HCT116 (cell line): ENCODE results near the gene YY1. TPM values are rescaled to one million over a fixed set of nuclear protein-coding genes. Genes with fewer than 3 reads are reported as not detected.

Experiments used
- ATAC-seq: fragments of 200-7000 bp; cut with Tn5 transposase; 2 replicates; pipeline ENCODE4 v1.9.1; 2020; ENCODE audit warnings: mild to moderate bottlenecking, moderate library complexity
- BruUV-seq: library from RNA; stranded (reverse); fragments of 400-500 nt; replicated peaks from 2 replicates; lab custom pipeline; 2021; lab: Mats Ljungman, UMichigan
- CTCF ChIA-PET: fragments of 300-600 bp; sonication (Branson Sonifier 250); formaldehyde crosslinking; loops from one replicate; lab custom pipeline; 2021; ENCODE audit warnings: antibody characterized with exemption; lab: Charles Lee
- POLR2A ChIA-PET: fragments of 300-600, 350-600 bp; sonication (Branson Sonifier 250); formaldehyde crosslinking; loops from one replicate; lab custom pipeline; 2021; ENCODE audit warnings: antibody characterized with exemption; lab: Charles Lee
- RAD21 ChIA-PET, 2 experiments: fragments of 300-600 bp; sonication (Branson Sonifier 250); formaldehyde crosslinking; loops; one replicate each; lab custom pipeline; 2023; ENCODE audit warnings: low total read pairs in 2 of 2; ENCODE audit not compliant: uncharacterized antibody in 2 of 2, unreplicated experiment in 2 of 2, low non-redundant PET in 1 of 2; lab: Charles Lee
- DNase-seq: peaks from one replicate; pipeline ENCODE4 v3.0.0-alpha.2; 2010; ENCODE audit warnings: low read depth, low spot score
- H2AFZ ChIP-seq: fragments of 200-600 bp; shearing (Covaris generic), sonication (generic); 2 replicates; pipeline ENCODE4 v1.6.1; 2017; ENCODE audit warnings: low read depth, mixed run types, mixed read lengths, antibody characterized with exemption, low read length; ENCODE audit not compliant: poor library complexity, severe bottlenecking
- H3K27ac ChIP-seq: 2 replicates; pipeline ENCODE4 v1.5.1; 2012; ENCODE audit warnings: low read depth, low read length
- H3K27me3 ChIP-seq: fragments of 200-600 bp; sonication (generic); 2 replicates; pipeline ENCODE4 v1.6.1; 2016; ENCODE audit warnings: mixed run types, low read length, mixed read lengths; ENCODE audit not compliant: insufficient read depth
- H3K36me3 ChIP-seq, 2 experiments: fragments of 200-500 bp in 1 of 2; fragments of 200-600 bp in 1 of 2; sonication (Bioruptor generic) in 1 of 2; sonication (generic) in 1 of 2; 2 replicates each; pipeline versions ENCODE4 v1.5.1 to v1.6.1; 2014 to 2016; ENCODE audit warnings: low read length in 2 of 2, inconsistent platforms in 1 of 2, mixed read lengths in 1 of 2, mixed run types in 1 of 2; ENCODE audit not compliant: insufficient read depth in 2 of 2, control insufficient read depth in 1 of 2
- H3K4me1 ChIP-seq, 2 experiments: fragments of 200-600 bp in 1 of 2; sonication (generic) in 1 of 2; 2 replicates each; pipeline versions ENCODE4 v1.5.1 to v1.6.1; 2012 to 2017; ENCODE audit warnings: low read length in 2 of 2, inconsistent platforms in 1 of 2, mild to moderate bottlenecking in 1 of 2, mixed read lengths in 1 of 2, mixed run types in 1 of 2, moderate library complexity in 1 of 2; ENCODE audit not compliant: insufficient read depth in 2 of 2, control insufficient read depth in 1 of 2
- H3K4me2 ChIP-seq: fragments of 200-600 bp; sonication (generic); 2 replicates; pipeline ENCODE4 v1.6.1; 2017; ENCODE audit warnings: mixed run types, low read length, mixed read lengths
- H3K4me3 ChIP-seq, 2 experiments: fragments of 200-600 bp in 1 of 2; sonication (generic) in 1 of 2; replicated peaks in 1 of 2; 2 replicates each; pipeline ENCODE4 v1.5.1; 2011 to 2016; ENCODE audit warnings: low read length in 2 of 2, control low read depth in 1 of 2, low read depth in 1 of 2, mild to moderate bottlenecking in 1 of 2, mixed read lengths in 1 of 2, mixed run types in 1 of 2
- H3K79me2 ChIP-seq: fragments of 200-600 bp; sonication (generic); 2 replicates; pipeline ENCODE4 v1.6.1; 2017; ENCODE audit warnings: mild to moderate bottlenecking, mixed run types, low read length, moderate library complexity, mixed read lengths; ENCODE audit not compliant: insufficient read depth
- H3K9ac ChIP-seq: fragments of 200-600 bp; sonication (generic); 2 replicates; pipeline ENCODE4 v1.6.1; 2016; ENCODE audit warnings: low read length, mixed read lengths
- H3K9me2 ChIP-seq: fragments of 200-600 bp; sonication (generic), shearing (Covaris generic); 2 replicates; pipeline ENCODE4 v1.6.1; 2017; ENCODE audit warnings: mixed run types, mild to moderate bottlenecking, moderate library complexity; ENCODE audit not compliant: insufficient read depth
- H3K9me3 ChIP-seq, 2 experiments: fragments of 200-500 bp in 1 of 2; fragments of 200-600 bp in 1 of 2; sonication (Bioruptor generic) in 1 of 2; sonication (generic) in 1 of 2; 2 replicates each; pipeline ENCODE4 v1.6.1; 2014 to 2017; ENCODE audit warnings: low read length in 2 of 2, mixed read lengths in 2 of 2, inconsistent platforms in 1 of 2, low read depth in 1 of 2, mild to moderate bottlenecking in 1 of 2, mixed run types in 1 of 2, moderate library complexity in 1 of 2; ENCODE audit not compliant: control insufficient read depth in 1 of 2, insufficient read depth in 1 of 2
- H4K20me1 ChIP-seq: fragments of 200-600 bp; sonication (generic), shearing (Covaris generic); 2 replicates; pipeline ENCODE4 v1.6.1; 2017; ENCODE audit warnings: mixed run types, mild to moderate bottlenecking, moderate library complexity; ENCODE audit not compliant: insufficient read depth
- ATF3 ChIP-seq: IDR thresholded peaks from 2 replicates; pipeline ENCODE4 v1.6.1; 2012
- CTCF ChIP-seq, 3 experiments: fragments of 200-600 bp in 1 of 3; sonication (generic) in 1 of 3; IDR thresholded peaks in 2 of 3; conservative IDR thresholded peaks in 1 of 3; 2 replicates each; pipeline ENCODE4 v1.5.1; 2012 to 2017; ENCODE audit warnings: low read depth in 2 of 3, low read length in 2 of 3, antibody characterized with exemption in 1 of 3, borderline replicate concordance in 1 of 3, control low read depth in 1 of 3, mild to moderate bottlenecking in 1 of 3, mixed read lengths in 1 of 3, mixed run types in 1 of 3, moderate library complexity in 1 of 3; ENCODE audit not compliant: insufficient read depth in 1 of 3
- EGR1 ChIP-seq: IDR thresholded peaks from 2 replicates; pipeline ENCODE4 v1.6.1; 2012; ENCODE audit warnings: low read depth
- ELF1 ChIP-seq: IDR thresholded peaks from 2 replicates; pipeline ENCODE4 v1.6.1; 2012; ENCODE audit warnings: low read depth, borderline replicate concordance
- EZH2phosphoT487 ChIP-seq: fragments of 200-600 bp; IDR thresholded peaks from 2 replicates; pipeline ENCODE4 v1.6.1; 2018; ENCODE audit warnings: antibody characterized with exemption, borderline replicate concordance
- FOSL1 ChIP-seq: IDR thresholded peaks from 2 replicates; pipeline ENCODE4 v1.6.1; 2012; ENCODE audit warnings: low read depth
- JUND ChIP-seq: IDR thresholded peaks from 2 replicates; pipeline ENCODE4 v1.6.1; 2012
- POLR2A ChIP-seq: IDR thresholded peaks from 2 replicates; pipeline ENCODE4 v1.7.0; 2011; ENCODE audit warnings: borderline replicate concordance; ENCODE audit not compliant: insufficient read depth, insufficient read length; ENCODE audit errors: extremely low read depth
- POLR2AphosphoS5 ChIP-seq: IDR thresholded peaks from 2 replicates; pipeline ENCODE4 v1.6.1; 2011; ENCODE audit warnings: mild to moderate bottlenecking, low read depth, low read length, moderate library complexity
- RAD21 ChIP-seq: IDR thresholded peaks from 2 replicates; pipeline ENCODE4 v1.6.1; 2012; ENCODE audit warnings: low read depth, mild to moderate bottlenecking
- SIN3A ChIP-seq: IDR thresholded peaks from 2 replicates; pipeline ENCODE4 v1.6.1; 2012; ENCODE audit warnings: low read depth
- SP1 ChIP-seq: IDR thresholded peaks from 2 replicates; pipeline ENCODE4 v1.6.1; 2012; ENCODE audit warnings: low read depth
- SRF ChIP-seq: IDR thresholded peaks from 2 replicates; pipeline ENCODE4 v1.6.1; 2012; ENCODE audit warnings: low read depth
- TCF7L2 ChIP-seq: IDR thresholded peaks from 2 replicates; pipeline ENCODE4 v1.7.0; 2011; ENCODE audit warnings: borderline replicate concordance, inconsistent platforms; ENCODE audit not compliant: insufficient read depth, insufficient read length; ENCODE audit errors: extremely low read depth
- ZFX ChIP-seq: fragments of 450-650 bp; IDR thresholded peaks from 2 replicates; pipeline ENCODE4 v1.6.1; 2017
- ZNF274 ChIP-seq: fragments of 200-500 bp; sonication (Bioruptor generic); IDR thresholded peaks from 2 replicates; pipeline ENCODE4 v1.6.1; 2014; ENCODE audit warnings: mild to moderate bottlenecking, low read depth, low read length, inconsistent platforms
- intact Hi-C: fragments of 100-400 bp; cut with micrococcal nuclease; formaldehyde crosslinking; loops from 2 replicates; pipeline ENCODE4 v1.10.0; 2022
- total RNA-seq: library from RNA; stranded (reverse); gene quantifications from one replicate; pipeline ENCODE4 v1.2.1, GENCODE V29; 2021; ENCODE audit not compliant: unreplicated experiment
- TF ChIP-seq, protein P1 (sequence below): IDR thresholded peaks from 2 replicates; pipeline ENCODE4 v1.6.1; 2012; ENCODE audit warnings: low read depth
- TF ChIP-seq, protein P2 (sequence below): IDR thresholded peaks from 2 replicates; pipeline ENCODE4 v1.6.1; 2011; ENCODE audit warnings: mild to moderate bottlenecking, low read length, moderate library complexity; ENCODE audit not compliant: insufficient replicate concordance; ENCODE audit errors: extremely low read depth
- TF ChIP-seq, protein P3 (sequence below): IDR thresholded peaks from 2 replicates; pipeline ENCODE4 v1.6.1; 2012

Gene YY1
- total RNA-seq, 1 experiment from 2014 or later = 111 TPM

GRCh38 chr14:100283984-100284881 is 45.3 kb downstream of the YY1 start:
- Histone ChIP-seq H3K9me2 (no peaks in the 10 kb centered on the region), H3K9me3 (no peaks in the 10 kb centered on the region), H4K20me1 (0 out of 2 replicates have a peak, but pooled peaks cover 4% of the 10 kb centered on the region), H3K36me3 (no peaks in the 10 kb centered on the region; a peak in 1 of 4 replicates), H3K4me2 (peak overlapping the region; percentile 90), H3K27me3 (no peaks in the 10 kb centered on the region), H3K27ac (peak overlapping the region; percentile 96), H2AFZ (no peak overlapping the region), H3K9ac (peak overlapping the region; percentile 79), H3K4me3 (peak overlapping the region; percentile 42 to 65), H3K79me2 (peaks cover 34% of the 10 kb centered on the region), H3K4me1 (peaks cover 5 to 20% of the 10 kb centered on the region in 2 experiments; a peak in 2 of 4 replicates)
- ATAC-seq (no peak), DNase-seq (no peak)
- POLR2A ChIA-PET = no interaction called here
- intact Hi-C loops = no loop called here
- RAD21 ChIA-PET = no interaction called here
- CTCF ChIA-PET = interaction anchor here (1.2 to 3.6 kb wide), 5 partner anchors 12 to 156 kb away, joined by 3 to 19 read pairs (median 4); no protein-coding TSS in a partner anchor
- no TSS peak for BruUV-seq
- TF ChIP-seq ZNF274 (no peak), TCF7L2 (no peak), SRF (no peak), SP1 (no peak), EZH2phosphoT487 (no peak), POLR2A (no peak), ZFX (no peak), SIN3A (no peak), EGR1 (no peak), JUND (no peak), RAD21 (no peak), ATF3 (no peak), POLR2AphosphoS5 (no peak), CTCF (IDR thresholded peaks at IDR 0.05 in 2 of 3, conservative IDR thresholded peaks at IDR 0.05 in 1 of 3; ENCODE audit: borderline replicate concordance in 1 of 3, insufficient read depth in 1 of 3, low read depth in 2 of 3, low read length in 2 of 3) (no peak), FOSL1 (no peak), ELF1 (no peak)
- TF ChIP-seq, protein P1, sequence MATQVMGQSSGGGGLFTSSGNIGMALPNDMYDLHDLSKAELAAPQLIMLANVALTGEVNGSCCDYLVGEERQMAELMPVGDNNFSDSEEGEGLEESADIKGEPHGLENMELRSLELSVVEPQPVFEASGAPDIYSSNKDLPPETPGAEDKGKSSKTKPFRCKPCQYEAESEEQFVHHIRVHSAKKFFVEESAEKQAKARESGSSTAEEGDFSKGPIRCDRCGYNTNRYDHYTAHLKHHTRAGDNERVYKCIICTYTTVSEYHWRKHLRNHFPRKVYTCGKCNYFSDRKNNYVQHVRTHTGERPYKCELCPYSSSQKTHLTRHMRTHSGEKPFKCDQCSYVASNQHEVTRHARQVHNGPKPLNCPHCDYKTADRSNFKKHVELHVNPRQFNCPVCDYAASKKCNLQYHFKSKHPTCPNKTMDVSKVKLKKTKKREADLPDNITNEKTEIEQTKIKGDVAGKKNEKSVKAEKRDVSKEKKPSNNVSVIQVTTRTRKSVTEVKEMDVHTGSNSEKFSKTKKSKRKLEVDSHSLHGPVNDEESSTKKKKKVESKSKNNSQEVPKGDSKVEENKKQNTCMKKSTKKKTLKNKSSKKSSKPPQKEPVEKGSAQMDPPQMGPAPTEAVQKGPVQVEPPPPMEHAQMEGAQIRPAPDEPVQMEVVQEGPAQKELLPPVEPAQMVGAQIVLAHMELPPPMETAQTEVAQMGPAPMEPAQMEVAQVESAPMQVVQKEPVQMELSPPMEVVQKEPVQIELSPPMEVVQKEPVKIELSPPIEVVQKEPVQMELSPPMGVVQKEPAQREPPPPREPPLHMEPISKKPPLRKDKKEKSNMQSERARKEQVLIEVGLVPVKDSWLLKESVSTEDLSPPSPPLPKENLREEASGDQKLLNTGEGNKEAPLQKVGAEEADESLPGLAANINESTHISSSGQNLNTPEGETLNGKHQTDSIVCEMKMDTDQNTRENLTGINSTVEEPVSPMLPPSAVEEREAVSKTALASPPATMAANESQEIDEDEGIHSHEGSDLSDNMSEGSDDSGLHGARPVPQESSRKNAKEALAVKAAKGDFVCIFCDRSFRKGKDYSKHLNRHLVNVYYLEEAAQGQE = no peak
- TF ChIP-seq, protein P2, sequence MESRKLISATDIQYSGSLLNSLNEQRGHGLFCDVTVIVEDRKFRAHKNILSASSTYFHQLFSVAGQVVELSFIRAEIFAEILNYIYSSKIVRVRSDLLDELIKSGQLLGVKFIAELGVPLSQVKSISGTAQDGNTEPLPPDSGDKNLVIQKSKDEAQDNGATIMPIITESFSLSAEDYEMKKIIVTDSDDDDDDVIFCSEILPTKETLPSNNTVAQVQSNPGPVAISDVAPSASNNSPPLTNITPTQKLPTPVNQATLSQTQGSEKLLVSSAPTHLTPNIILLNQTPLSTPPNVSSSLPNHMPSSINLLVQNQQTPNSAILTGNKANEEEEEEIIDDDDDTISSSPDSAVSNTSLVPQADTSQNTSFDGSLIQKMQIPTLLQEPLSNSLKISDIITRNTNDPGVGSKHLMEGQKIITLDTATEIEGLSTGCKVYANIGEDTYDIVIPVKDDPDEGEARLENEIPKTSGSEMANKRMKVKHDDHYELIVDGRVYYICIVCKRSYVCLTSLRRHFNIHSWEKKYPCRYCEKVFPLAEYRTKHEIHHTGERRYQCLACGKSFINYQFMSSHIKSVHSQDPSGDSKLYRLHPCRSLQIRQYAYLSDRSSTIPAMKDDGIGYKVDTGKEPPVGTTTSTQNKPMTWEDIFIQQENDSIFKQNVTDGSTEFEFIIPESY = no peak
- TF ChIP-seq, protein P3, sequence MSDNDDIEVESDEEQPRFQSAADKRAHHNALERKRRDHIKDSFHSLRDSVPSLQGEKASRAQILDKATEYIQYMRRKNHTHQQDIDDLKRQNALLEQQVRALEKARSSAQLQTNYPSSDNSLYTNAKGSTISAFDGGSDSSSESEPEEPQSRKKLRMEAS = no peak
